CMK (cell line): ENCODE data around the gene DGKI.

Source experiments
- DNase-seq: peaks from one replicate; pipeline ENCODE4 v3.0.0-alpha.2; 2010; ENCODE audit warnings: low read depth

DGKI gene

GRCh38 chr7:137343281-137343841, 503.4 kb downstream of the DGKI start, which contains the start of gene PTN:
TSS of gene PTN (minus strand) at chr7:137343733. CDS start at chr7:137254973, 88,760 bp downstream.
- DNase-seq = no peak

- no peak for DNase-seq
Measured at GRCh38 chr7:137342828-137343261, 503.9 kb downstream of the DGKI start.

GRCh38 chr7:137342265-137342664, 504.5 kb downstream of the DGKI start:
- DNase-seq = no peak

GRCh38 chr7:137337902-137338301, 508.9 kb downstream of the DGKI start:
- DNase-seq = no peak

GRCh38 chr7:137335814-137336213, 511.0 kb downstream of the DGKI start:
- no peak for DNase-seq

GRCh38 chr7:137331378-137331777, 515.4 kb downstream of the DGKI start:
- no peak for DNase-seq
